ENCODE measurements around the gene CTSA.

Gene CTSA

DNA sequence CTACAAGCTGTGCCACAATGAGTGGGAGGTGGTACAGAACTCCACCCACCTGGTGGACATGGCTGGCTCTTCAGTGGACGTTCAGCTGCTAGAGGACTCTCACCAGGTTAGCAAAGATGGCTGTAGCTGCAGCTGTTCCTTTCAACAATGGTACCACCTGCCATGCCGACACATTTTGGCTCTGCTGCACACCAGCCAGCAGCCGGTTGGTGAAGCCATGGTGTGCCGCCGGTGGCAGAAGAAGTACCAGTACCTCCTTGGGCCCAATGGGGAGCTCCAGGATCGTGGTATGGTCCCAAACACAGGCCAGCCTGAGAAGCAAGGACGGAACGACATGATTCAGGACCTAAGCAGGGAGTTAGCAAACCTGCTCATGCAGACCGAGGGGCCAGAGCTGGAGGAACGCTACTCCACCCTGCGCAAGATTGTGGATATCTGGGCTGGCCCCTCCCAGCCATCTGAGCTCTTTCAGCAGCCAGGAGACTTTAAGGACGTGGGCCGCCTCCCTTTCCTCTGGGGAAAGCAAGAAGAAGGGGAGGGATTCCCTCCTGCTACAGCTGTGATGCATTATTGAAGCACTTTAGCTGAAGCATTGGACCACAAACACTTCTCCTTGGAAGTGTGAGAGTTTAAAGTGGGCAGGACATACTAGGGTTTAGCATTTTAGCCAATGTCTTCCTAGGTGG is 12.9 kb upstream of the CTSA start:
- TF ChIP-seq NFIC (IDR thresholded peaks at IDR 0.05): no peak
- no peak for TF ChIP-seq TEAD4 (IDR thresholded peaks at IDR 0.05)
- TF ChIP-seq EGR1 (IDR thresholded peaks at IDR 0.05): no peak
- TF ChIP-seq CEBPB (IDR thresholded peaks at IDR 0.05): no peak
- no peak for TF ChIP-seq TCF12 (IDR thresholded peaks at IDR 0.05; ENCODE audit: low read depth)
- no peak for TF ChIP-seq CREB1 (IDR thresholded peaks at IDR 0.05; ENCODE audit: low read depth)
- no peak for TF ChIP-seq ZBTB7A (IDR thresholded peaks at IDR 0.05; ENCODE audit: low read depth)
- no peak for TF ChIP-seq FOXM1 (IDR thresholded peaks at IDR 0.05; ENCODE audit: borderline replicate concordance, low read depth)
- TF ChIP-seq, protein P1, sequence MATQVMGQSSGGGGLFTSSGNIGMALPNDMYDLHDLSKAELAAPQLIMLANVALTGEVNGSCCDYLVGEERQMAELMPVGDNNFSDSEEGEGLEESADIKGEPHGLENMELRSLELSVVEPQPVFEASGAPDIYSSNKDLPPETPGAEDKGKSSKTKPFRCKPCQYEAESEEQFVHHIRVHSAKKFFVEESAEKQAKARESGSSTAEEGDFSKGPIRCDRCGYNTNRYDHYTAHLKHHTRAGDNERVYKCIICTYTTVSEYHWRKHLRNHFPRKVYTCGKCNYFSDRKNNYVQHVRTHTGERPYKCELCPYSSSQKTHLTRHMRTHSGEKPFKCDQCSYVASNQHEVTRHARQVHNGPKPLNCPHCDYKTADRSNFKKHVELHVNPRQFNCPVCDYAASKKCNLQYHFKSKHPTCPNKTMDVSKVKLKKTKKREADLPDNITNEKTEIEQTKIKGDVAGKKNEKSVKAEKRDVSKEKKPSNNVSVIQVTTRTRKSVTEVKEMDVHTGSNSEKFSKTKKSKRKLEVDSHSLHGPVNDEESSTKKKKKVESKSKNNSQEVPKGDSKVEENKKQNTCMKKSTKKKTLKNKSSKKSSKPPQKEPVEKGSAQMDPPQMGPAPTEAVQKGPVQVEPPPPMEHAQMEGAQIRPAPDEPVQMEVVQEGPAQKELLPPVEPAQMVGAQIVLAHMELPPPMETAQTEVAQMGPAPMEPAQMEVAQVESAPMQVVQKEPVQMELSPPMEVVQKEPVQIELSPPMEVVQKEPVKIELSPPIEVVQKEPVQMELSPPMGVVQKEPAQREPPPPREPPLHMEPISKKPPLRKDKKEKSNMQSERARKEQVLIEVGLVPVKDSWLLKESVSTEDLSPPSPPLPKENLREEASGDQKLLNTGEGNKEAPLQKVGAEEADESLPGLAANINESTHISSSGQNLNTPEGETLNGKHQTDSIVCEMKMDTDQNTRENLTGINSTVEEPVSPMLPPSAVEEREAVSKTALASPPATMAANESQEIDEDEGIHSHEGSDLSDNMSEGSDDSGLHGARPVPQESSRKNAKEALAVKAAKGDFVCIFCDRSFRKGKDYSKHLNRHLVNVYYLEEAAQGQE (IDR thresholded peaks at IDR 0.05; ENCODE audit: low read depth): no peak

DNA sequence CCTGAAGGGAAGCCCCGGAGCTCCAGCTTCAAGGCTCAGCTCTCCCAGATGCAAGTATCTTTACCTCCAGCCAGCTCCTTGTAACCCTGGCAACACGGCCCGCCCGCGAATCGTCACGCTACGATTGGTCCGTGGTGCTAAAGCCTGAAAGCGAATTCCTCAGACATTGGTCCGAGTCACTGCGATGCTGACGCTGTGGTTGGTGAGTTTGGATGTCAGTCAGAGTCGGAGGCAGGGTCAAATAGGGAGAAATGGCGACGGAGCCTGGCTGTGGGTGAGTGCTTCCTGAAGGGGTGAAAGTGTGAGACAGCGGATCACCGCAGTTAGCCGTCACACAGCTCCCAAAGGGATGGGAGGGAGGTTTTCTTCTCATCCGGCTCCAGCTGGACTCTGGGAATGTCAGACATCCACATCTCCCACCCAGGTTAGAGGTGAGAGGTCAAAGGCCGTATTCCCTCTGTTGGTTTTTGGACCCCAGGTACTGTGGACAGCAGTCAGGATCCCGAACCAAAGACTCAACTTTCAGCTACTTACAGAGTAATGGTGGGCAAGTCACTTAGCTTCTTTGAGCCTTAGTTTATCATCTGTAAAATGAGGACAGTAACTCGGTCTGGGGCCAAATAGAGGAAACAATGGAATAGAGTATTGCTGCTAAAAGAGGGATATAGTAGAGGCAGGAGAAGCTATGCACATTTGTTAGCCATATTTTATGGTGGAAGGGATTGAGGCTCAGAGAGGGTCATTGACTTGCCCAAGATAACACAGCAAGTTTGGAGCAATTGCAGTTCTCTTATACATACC is 9.9 kb upstream of the CTSA start, which contains the start of gene ZSWIM1:
Gene ZSWIM1 (plus strand): TSS at position 240 of the 801 bp plus-strand sequence. CDS start 1,366 bp downstream, outside the sequence.
- no peak for TF ChIP-seq EP300 (IDR thresholded peaks at IDR 0.05; ENCODE audit: borderline replicate concordance)
- peak; percentile 93 for TF ChIP-seq YY1 (IDR thresholded peaks at IDR 0.05; ENCODE audit: low read depth)
- TF ChIP-seq TCF12 (IDR thresholded peaks at IDR 0.05; ENCODE audit: low read depth): no peak
- TF ChIP-seq, protein P1 (IDR thresholded peaks at IDR 0.05; ENCODE audit: low read depth): 0 out of 2 replicates have a peak, but pooled peaks have one; percentile 34
- peak; percentile 11; the same call in 1 of the 2 replicates for TF ChIP-seq EGR1 (IDR thresholded peaks at IDR 0.05)
- TF ChIP-seq, protein P2, sequence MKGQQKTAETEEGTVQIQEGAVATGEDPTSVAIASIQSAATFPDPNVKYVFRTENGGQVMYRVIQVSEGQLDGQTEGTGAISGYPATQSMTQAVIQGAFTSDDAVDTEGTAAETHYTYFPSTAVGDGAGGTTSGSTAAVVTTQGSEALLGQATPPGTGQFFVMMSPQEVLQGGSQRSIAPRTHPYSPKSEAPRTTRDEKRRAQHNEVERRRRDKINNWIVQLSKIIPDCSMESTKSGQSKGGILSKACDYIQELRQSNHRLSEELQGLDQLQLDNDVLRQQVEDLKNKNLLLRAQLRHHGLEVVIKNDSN (IDR thresholded peaks at IDR 0.05): no peak
- no peak for TF ChIP-seq NFIC (IDR thresholded peaks at IDR 0.05)
- TF ChIP-seq RAD21 (IDR thresholded peaks at IDR 0.05; ENCODE audit: low read depth): no peak
- peak; percentile 94 for TF ChIP-seq TAF1 (IDR thresholded peaks at IDR 0.05; ENCODE audit: low read depth)
- TF ChIP-seq, protein P3, sequence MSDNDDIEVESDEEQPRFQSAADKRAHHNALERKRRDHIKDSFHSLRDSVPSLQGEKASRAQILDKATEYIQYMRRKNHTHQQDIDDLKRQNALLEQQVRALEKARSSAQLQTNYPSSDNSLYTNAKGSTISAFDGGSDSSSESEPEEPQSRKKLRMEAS (IDR thresholded peaks at IDR 0.05): no peak
- TF ChIP-seq FOXM1 (IDR thresholded peaks at IDR 0.05; ENCODE audit: borderline replicate concordance, low read depth): no peak
- TF ChIP-seq CREB1 (IDR thresholded peaks at IDR 0.05; ENCODE audit: low read depth): peak; percentile 16; the same call in 1 of the 2 replicates
- TF ChIP-seq CEBPB (IDR thresholded peaks at IDR 0.05): no peak
- no peak for TF ChIP-seq ZBTB7A (IDR thresholded peaks at IDR 0.05; ENCODE audit: low read depth)
- TF ChIP-seq TEAD4 (IDR thresholded peaks at IDR 0.05): no peak

DNA sequence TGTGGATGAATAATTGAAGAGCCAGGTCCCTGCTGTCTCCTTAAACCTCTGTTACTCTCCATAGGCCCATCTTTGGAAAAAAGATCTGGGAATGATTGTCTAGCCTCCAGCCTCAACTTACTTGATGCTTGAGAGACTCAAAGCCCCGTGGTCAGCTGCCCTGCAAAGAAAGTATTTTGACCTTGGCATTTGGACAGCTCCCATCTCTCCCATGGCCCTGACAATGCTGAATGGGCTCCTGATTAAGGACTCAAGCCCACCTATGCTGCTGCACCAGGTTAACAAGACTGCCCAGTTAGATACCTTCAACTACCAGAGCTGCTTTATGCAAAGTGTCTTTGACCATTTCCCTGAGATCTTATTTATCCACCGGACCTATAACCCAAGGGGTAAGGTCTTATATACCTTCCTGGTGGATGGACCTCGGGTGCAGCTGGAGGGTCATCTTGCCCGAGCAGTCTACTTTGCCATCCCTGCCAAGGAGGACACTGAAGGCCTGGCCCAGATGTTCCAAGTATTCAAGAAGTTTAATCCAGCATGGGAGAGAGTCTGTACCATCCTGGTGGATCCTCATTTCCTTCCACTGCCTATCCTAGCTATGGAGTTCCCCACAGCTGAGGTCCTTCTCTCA is 8.6 kb upstream of the CTSA start:
- TF ChIP-seq, protein P1 (IDR thresholded peaks at IDR 0.05; ENCODE audit: low read depth): peak; percentile 47; the same call in 1 of the 2 replicates
- TF ChIP-seq, protein P2 (IDR thresholded peaks at IDR 0.05): no peak

DNA sequence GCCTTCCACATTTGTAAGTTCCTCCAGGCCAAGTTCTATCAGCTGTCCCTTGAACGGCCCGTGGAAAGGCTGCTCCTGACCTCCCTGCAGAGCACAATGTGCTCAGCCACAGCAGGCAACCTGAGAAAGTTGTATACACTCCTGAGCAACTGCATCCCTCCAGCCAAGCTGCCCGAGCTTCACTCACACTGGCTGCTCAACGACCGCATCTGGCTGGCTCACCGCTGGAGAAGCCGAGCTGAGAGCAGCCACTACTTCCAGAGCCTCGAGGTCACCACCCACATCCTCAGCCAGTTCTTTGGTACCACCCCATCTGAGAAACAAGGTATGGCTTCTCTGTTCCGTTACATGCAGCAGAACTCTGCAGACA is 8.1 kb upstream of the CTSA start:
- TF ChIP-seq YY1 (IDR thresholded peaks at IDR 0.05; ENCODE audit: low read depth) (no peak), CREB1 (IDR thresholded peaks at IDR 0.05; ENCODE audit: low read depth) (no peak)
- TF ChIP-seq, protein P2 (IDR thresholded peaks at IDR 0.05): no peak

All from Ishikawa (cell line).